Naive thymus-derived CD4-positive, alpha-beta T cell (primary cell): ENCODE data around the gene SPTAN1. TPM values are rescaled to one million over a fixed set of nuclear protein-coding genes. Genes with fewer than 3 reads are reported as not detected.
A peak's percentile ranks its signal among the peaks of the same experiment; 100 is the strongest.

Experiments used
- ATAC-seq: fragments of 150-1000 bp; cut with Tn5 transposase; 2 replicates; pipeline ENCODE4 v1.10.0; 2021; ENCODE audit warnings: mild to moderate bottlenecking, moderate library complexity
- CTCF ChIA-PET: fragments of 350-600 bp; sonication (Branson Sonifier 250); formaldehyde crosslinking; loops from one replicate; lab custom pipeline; 2021; ENCODE audit warnings: antibody characterized with exemption; lab: Charles Lee
- POLR2A ChIA-PET: fragments of 350-600 bp; sonication (Branson Sonifier 250); formaldehyde crosslinking; loops from one replicate; lab custom pipeline; 2021; ENCODE audit warnings: antibody characterized with exemption, inconsistent platforms; lab: Charles Lee
- DNase-seq, 9 donors: peaks; one replicate each; pipeline versions ENCODE4 v3.0.0 to v3.0.0-alpha.2; 2020 to 2022; ENCODE audit warnings: mixed read lengths in 1 of 9
- H3K27ac ChIP-seq: one replicate; pipeline ENCODE4 v1.7.0; 2013; ENCODE audit warnings: mild to moderate bottlenecking, low read depth, low read length, moderate library complexity
- H3K27me3 ChIP-seq, 2 donors: one replicate each; pipeline ENCODE4 v1.7.0; 2013; ENCODE audit warnings: low read length in 2 of 2, mild to moderate bottlenecking in 2 of 2, moderate library complexity in 2 of 2; ENCODE audit not compliant: control insufficient read depth in 2 of 2, insufficient read depth in 2 of 2
- H3K36me3 ChIP-seq, 3 experiments: 1 replicate in 2 of 3; 2 replicates in 1 of 3; pipeline ENCODE4 v1.7.0; 2013; ENCODE audit warnings: low read length in 3 of 3, mild to moderate bottlenecking in 3 of 3, moderate library complexity in 1 of 3; ENCODE audit not compliant: insufficient read depth in 3 of 3, control insufficient read depth in 2 of 3
- H3K4me1 ChIP-seq, 2 donors: one replicate each; pipeline ENCODE4 v1.7.0; 2013; ENCODE audit warnings: low read length in 2 of 2, mild to moderate bottlenecking in 2 of 2, moderate library complexity in 1 of 2; ENCODE audit not compliant: control insufficient read depth in 2 of 2, insufficient read depth in 2 of 2
- H3K4me3 ChIP-seq: 2 replicates; pipeline ENCODE4 v1.7.0; 2013; ENCODE audit warnings: mild to moderate bottlenecking, low read length
- H3K9me3 ChIP-seq, 3 experiments: 1 replicate in 2 of 3; 2 replicates in 1 of 3; pipeline ENCODE4 v1.7.0; 2013; ENCODE audit warnings: low read length in 3 of 3; ENCODE audit not compliant: control insufficient read depth in 2 of 3
- H3K27ac Mint-ChIP-seq, 9 donors: one replicate each; pipeline ENCODE4 v1.8.0; 2020 to 2022; ENCODE audit warnings: mixed read lengths in 9 of 9, mild to moderate bottlenecking in 8 of 9, moderate library complexity in 5 of 9, inconsistent platforms in 2 of 9
- H3K27me3 Mint-ChIP-seq, 5 donors: one replicate each; pipeline ENCODE4 v1.8.0; 2021 to 2022; ENCODE audit warnings: mixed read lengths in 5 of 5, mild to moderate bottlenecking in 1 of 5
- H3K36me3 Mint-ChIP-seq, 5 donors: one replicate each; pipeline ENCODE4 v1.8.0; 2020 to 2022; ENCODE audit warnings: mixed read lengths in 5 of 5, mild to moderate bottlenecking in 3 of 5, inconsistent platforms in 1 of 5
- H3K4me1 Mint-ChIP-seq, 7 donors: one replicate each; pipeline ENCODE4 v1.8.0; 2020 to 2022; ENCODE audit warnings: mixed read lengths in 7 of 7, mild to moderate bottlenecking in 3 of 7, inconsistent platforms in 1 of 7
- H3K4me3 Mint-ChIP-seq, 10 donors: one replicate each; pipeline ENCODE4 v1.8.0; 2020 to 2022; ENCODE audit warnings: mild to moderate bottlenecking in 10 of 10, mixed read lengths in 10 of 10, moderate library complexity in 6 of 10, inconsistent platforms in 2 of 10
- H3K9me3 Mint-ChIP-seq, 11 donors: one replicate each; pipeline ENCODE4 v1.8.0; 2020 to 2022; ENCODE audit warnings: mixed read lengths in 11 of 11, mild to moderate bottlenecking in 4 of 11, inconsistent platforms in 1 of 11, moderate library complexity in 1 of 11
- intact Hi-C, 2 donors: fragments of 100-400 bp; cut with micrococcal nuclease; formaldehyde crosslinking; loops; one replicate each; pipeline ENCODE4 v1.15.1; 2023
- polyA plus RNA-seq, 2 donors: library from polyadenylated mRNA; unstranded; fragments of 300-500 nt; fragmentation: Illumina TruSeq; gene quantifications; one replicate each; pipeline ENCODE4 v1.2.3, GENCODE V29; 2021
- total RNA-seq, 6 experiments: library from RNA in 5 of 6; stranded (reverse) in 5 of 6; gene quantifications; 1 replicate in 5 of 6; 2 replicates in 1 of 6; pipeline ENCODE4 v1.2.3 and lab custom pipeline; 2021 to 2026

Gene SPTAN1
- total and polyA plus RNA-seq, 7 experiments from 2014 or later, result 46.6 to 433 (median 365) TPM

DNA sequence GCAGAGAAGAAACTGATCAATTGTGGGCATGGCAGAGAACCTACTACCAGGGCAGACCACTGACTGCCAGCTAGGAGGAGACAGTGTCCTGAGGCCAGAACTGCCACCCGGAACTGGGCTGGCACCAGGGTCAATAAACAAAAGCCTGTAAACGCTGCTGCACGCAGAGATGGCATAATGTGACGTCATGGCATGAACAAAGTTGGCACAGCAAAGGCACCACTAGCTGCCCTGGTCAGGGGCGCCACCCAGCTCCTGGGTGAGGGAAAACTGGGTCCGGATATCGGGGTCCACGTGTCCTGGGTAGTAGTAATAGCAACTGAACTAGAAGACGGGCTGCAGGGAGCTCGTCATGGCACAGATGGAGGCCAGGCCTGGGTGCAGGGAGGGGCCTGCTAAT, 72.2 kb downstream of the SPTAN1 start:
- no peaks in the 10 kb centered on the region for H3K27me3 Mint-ChIP-seq
- POLR2A ChIA-PET, result interaction anchor here (0.5 kb wide), 1 partner anchor 47 kb away, joined by 3 read pairs; no protein-coding TSS in a partner anchor
- no peak overlapping the region for H3K4me3 Mint-ChIP-seq
- no peak overlapping the region for H3K27ac Mint-ChIP-seq
- Histone ChIP-seq H3K27ac (no peak overlapping the region), H3K36me3 (peaks cover 34 to 85% (median 35%) of the 10 kb centered on the region in 3 experiments), H3K27me3 (no peaks in the 10 kb centered on the region), H3K4me3 (no peak overlapping the region), H3K9me3 (no peaks in the 10 kb centered on the region), H3K4me1 (no peaks in the 10 kb centered on the region)
- H3K36me3 Mint-ChIP-seq, result peaks cover 6 to 61% (median 15%) of the 10 kb centered on the region in 5 donors
- no peak for ATAC-seq
- intact Hi-C loops, result no loop called here
- H3K4me1 Mint-ChIP-seq, result peaks cover 0 to 2% (median 0%) of the 10 kb centered on the region in 7 donors
- DNase-seq, result no peak
- no peaks in the 10 kb centered on the region for H3K9me3 Mint-ChIP-seq
- CTCF ChIA-PET, result interaction anchor here (0.5 to 0.7 kb wide), 2 partner anchors 19 to 236 kb away, joined by 3 to 4 read pairs; no protein-coding TSS in a partner anchor

DNA sequence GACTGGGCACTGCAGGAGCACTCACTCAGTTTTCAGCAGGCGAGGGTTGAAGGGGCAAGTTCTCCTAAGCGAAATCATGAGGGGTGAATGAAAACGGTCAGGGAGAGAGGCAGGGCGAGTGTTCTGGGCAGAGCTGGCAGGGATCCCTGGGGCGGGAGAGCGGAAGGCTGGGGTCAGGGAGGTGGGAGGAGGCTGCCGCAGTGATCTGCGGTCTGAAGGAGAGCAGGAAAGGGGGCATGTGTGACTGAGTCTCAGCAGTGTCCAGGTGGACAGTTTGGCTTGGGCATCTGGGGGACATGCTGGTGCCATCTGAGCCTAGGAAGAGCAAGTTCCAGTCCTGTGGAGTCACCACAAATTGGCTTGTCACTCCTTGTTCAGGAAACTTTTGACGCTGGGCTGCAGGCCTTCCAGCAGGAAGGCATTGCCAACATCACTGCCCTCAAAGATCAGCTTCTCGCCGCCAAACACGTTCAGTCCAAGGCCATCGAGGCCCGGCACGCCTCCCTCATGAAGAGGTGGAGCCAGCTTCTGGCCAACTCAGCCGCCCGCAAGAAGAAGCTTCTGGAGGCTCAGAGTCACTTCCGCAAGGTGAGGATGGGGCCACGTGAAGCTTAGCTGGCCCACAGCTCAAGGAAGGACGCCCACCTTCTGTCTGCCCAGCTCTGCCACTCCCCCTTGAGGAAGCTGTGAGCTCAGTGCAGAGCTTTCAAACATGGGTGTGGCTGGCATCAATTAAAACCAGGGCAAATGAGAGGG, 73.2 kb downstream of the SPTAN1 start:
- ATAC-seq, result no peak
- intact Hi-C loops, result no loop called here
- no peak for DNase-seq
- Histone ChIP-seq H3K27ac (no peak overlapping the region), H3K9me3 (no peaks in the 10 kb centered on the region), H3K36me3 (peaks cover 28 to 86% (median 38%) of the 10 kb centered on the region in 3 experiments), H3K4me1 (no peaks in the 10 kb centered on the region), H3K4me3 (no peak overlapping the region), H3K27me3 (no peaks in the 10 kb centered on the region)
- ChIA-PET POLR2A (interaction anchor here (0.5 kb wide), 1 partner anchor 48 kb away, joined by 3 read pairs; no protein-coding TSS in a partner anchor), CTCF (no interaction called here)
- peaks cover 5 to 61% (median 15%) of the 10 kb centered on the region in 5 donors for H3K36me3 Mint-ChIP-seq
- peak overlapping the region in 4 of 9 donors; percentile 3 to 58 (median 31) for H3K27ac Mint-ChIP-seq
- peaks cover 0 to 5% (median 0%) of the 10 kb centered on the region in 7 donors for H3K4me1 Mint-ChIP-seq
- no peak overlapping the region for H3K4me3 Mint-ChIP-seq
- H3K9me3 Mint-ChIP-seq, result no peaks in the 10 kb centered on the region
- no peaks in the 10 kb centered on the region for H3K27me3 Mint-ChIP-seq

DNA sequence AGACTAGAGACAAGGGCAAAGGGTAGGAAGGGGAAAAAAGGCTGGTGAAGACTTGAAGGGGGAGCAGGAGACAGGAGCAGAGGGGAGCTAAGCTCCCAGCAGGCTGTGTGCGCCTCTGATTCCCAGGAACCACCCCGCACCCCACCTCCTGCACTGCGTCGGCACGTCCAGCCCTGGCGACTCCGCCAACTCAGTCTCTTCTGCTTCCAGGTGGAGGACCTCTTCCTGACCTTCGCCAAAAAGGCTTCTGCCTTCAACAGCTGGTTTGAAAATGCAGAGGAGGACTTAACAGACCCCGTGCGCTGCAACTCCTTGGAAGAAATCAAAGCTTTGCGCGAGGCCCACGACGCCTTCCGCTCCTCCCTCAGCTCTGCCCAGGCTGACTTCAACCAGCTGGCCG, 73.8 kb downstream of the SPTAN1 start:
- H3K4me1 Mint-ChIP-seq, result peaks cover 0 to 5% (median 0%) of the 10 kb centered on the region in 7 donors
- H3K4me3 ChIP-seq, result no peak overlapping the region
- intact Hi-C loops, result no loop called here
- no peak overlapping the region for H3K27ac ChIP-seq
- DNase-seq (no peak), ATAC-seq (no peak)
- peaks cover 28 to 86% (median 35%) of the 10 kb centered on the region in 3 experiments for H3K36me3 ChIP-seq
- no peak overlapping the region for H3K4me3 Mint-ChIP-seq
- H3K27me3 ChIP-seq, result no peaks in the 10 kb centered on the region
- H3K27ac Mint-ChIP-seq, result peak overlapping the region in 3 of 9 donors; percentile 31 to 58 (median 54)
- H3K36me3 Mint-ChIP-seq, result peaks cover 4 to 55% (median 15%) of the 10 kb centered on the region in 5 donors
- H3K27me3 Mint-ChIP-seq, result no peaks in the 10 kb centered on the region
- ChIA-PET POLR2A (no interaction called here), CTCF (no interaction called here)
- H3K9me3 ChIP-seq, result no peaks in the 10 kb centered on the region
- H3K9me3 Mint-ChIP-seq, result no peaks in the 10 kb centered on the region
- H3K4me1 ChIP-seq, result no peaks in the 10 kb centered on the region

DNA sequence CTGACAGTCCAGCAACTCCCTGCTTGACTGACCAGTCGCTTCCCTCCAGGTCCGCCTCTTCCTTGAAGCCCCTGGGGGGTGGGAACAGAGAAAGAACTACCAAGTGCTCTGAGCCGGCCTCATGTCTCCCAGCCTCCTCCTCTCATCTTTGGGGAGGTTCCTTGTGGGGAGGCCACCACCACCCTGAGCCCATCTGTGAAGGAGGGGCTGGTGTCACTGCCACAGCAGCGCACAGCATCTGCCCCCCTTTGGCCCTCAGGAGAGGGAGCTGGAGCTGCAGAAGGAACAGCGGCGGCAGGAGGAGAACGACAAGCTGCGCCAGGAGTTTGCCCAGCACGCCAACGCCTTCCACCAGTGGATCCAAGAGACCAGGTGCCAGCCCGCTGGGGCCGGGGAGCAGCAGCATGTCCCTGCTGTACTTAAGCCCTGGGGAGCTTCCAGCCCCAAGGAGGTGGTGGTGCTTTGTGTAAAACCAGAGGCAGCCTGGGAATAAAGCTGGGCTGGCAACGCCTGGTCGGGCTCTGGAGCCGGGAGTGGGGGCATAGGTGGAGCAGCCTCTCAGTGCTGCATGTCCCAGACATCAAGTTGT, 74.8 kb downstream of the SPTAN1 start:
- intact Hi-C loops, result no loop called here
- Mint-ChIP-seq H3K4me1 (peaks cover 0 to 5% (median 0%) of the 10 kb centered on the region in 7 donors), H3K4me3 (no peak overlapping the region), H3K36me3 (peaks cover 5 to 53% (median 15%) of the 10 kb centered on the region in 5 donors), H3K9me3 (no peaks in the 10 kb centered on the region), H3K27ac (no peak overlapping the region), H3K27me3 (no peaks in the 10 kb centered on the region)
- Histone ChIP-seq H3K27me3 (no peaks in the 10 kb centered on the region), H3K9me3 (no peaks in the 10 kb centered on the region), H3K4me3 (no peak overlapping the region), H3K4me1 (no peaks in the 10 kb centered on the region), H3K27ac (no peak overlapping the region), H3K36me3 (peaks cover 30 to 86% (median 34%) of the 10 kb centered on the region in 3 experiments)
- no peak for ATAC-seq
- CTCF ChIA-PET, result no interaction called here
- POLR2A ChIA-PET, result no interaction called here
- no peak for DNase-seq

DNA sequence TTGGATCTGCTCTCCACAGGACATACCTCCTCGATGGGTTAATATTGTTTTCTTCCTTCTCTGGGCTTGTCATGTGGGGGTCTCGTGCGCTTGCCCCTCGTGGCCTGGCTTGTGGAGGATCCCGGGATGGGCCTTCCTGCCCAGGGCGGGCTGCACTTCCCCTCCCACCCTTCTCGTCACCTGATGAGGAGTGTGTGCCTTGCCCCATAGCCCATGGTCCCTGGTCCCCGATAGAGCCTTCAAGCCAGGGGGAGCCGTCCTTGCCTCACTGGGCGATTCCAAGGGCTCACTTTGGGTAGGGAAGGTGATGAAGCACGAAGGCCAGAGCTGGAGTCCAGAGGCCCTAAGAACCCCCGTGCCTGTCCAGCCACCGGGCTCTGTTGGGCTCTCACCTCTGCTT, 75.5 kb downstream of the SPTAN1 start:
- no peaks in the 10 kb centered on the region for H3K4me1 ChIP-seq
- DNase-seq (no peak), ATAC-seq (no peak)
- Mint-ChIP-seq H3K4me3 (no peak overlapping the region), H3K27ac (peak overlapping the region in 1 of 9 donors; percentile 63), H3K4me1 (peaks cover 0 to 5% (median 0%) of the 10 kb centered on the region in 7 donors), H3K9me3 (no peaks in the 10 kb centered on the region), H3K27me3 (no peaks in the 10 kb centered on the region), H3K36me3 (peaks cover 5 to 58% (median 15%) of the 10 kb centered on the region in 5 donors)
- no peak overlapping the region for H3K27ac ChIP-seq
- peaks cover 34 to 90% (median 35%) of the 10 kb centered on the region in 3 experiments for H3K36me3 ChIP-seq
- H3K27me3 ChIP-seq, result no peaks in the 10 kb centered on the region
- CTCF ChIA-PET, result no interaction called here
- intact Hi-C loops, result no loop called here
- POLR2A ChIA-PET, result no interaction called here
- no peak overlapping the region for H3K4me3 ChIP-seq
- no peaks in the 10 kb centered on the region for H3K9me3 ChIP-seq

DNA sequence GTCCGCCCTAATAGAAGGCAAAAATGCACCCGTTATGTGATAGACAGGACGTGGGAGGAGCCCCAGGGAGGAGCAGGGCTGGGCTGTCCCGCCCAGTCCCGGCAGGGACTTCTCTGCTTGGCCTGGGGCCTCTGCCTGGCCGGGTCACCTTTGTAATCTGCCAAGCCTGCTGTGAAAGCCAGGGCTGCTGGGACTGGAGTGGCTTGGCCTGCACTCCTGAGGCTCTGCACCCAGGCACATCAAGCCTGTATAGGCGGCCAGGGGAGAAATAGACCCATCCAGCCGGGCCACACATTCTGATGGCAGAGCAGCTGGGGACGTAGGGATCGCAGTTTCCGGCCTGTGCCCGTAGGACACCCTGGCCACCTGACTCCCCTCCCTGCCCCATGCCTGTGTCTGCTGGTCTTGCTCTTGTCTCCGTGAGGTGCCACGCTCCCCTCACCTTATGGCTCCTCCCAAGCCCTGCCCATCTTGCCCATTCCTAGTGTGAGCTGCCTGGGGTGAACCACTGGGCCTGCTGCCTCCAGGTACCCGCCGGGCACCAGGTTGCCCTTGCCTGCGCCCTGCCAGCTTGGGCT, 76.2 kb downstream of the SPTAN1 start:
- ChIA-PET POLR2A (no interaction called here), CTCF (interaction anchor here (0.6 kb wide), 1 partner anchor 16 kb away, joined by 3 read pairs; no protein-coding TSS in a partner anchor)
- intact Hi-C loops, result no loop called here
- peaks cover 5 to 62% (median 15%) of the 10 kb centered on the region in 5 donors for H3K36me3 Mint-ChIP-seq
- no peak overlapping the region for H3K4me3 Mint-ChIP-seq
- no peaks in the 10 kb centered on the region for H3K9me3 Mint-ChIP-seq
- H3K4me3 ChIP-seq, result no peak overlapping the region
- no peaks in the 10 kb centered on the region for H3K9me3 ChIP-seq
- H3K36me3 ChIP-seq, result peaks cover 34 to 97% (median 35%) of the 10 kb centered on the region in 3 experiments
- no peaks in the 10 kb centered on the region for H3K27me3 Mint-ChIP-seq
- H3K27ac Mint-ChIP-seq, result peak overlapping the region in 2 of 9 donors; percentile 49 to 53
- H3K27me3 ChIP-seq, result no peaks in the 10 kb centered on the region
- no peaks in the 10 kb centered on the region for H3K4me1 ChIP-seq
- ATAC-seq (no peak), DNase-seq (no peak)
- H3K4me1 Mint-ChIP-seq, result peaks cover 0 to 5% (median 0%) of the 10 kb centered on the region in 7 donors
- no peak overlapping the region for H3K27ac ChIP-seq
